NK-92 treated with Interleukin-12 subunit alpha and Interleukin-12 subunit beta, amount 100 ng/mL, for 24 hours (cell line): ENCODE measurements around the gene PTPRN2.
"Not testable (repeated sequence)": the region's sequence is repeated elsewhere in the genome, so short reads cannot be mapped to it uniquely, and the experiment has no call there.

Experiments
- DNase-seq: peaks from one replicate; lab custom pipeline; 2025; lab: John Stamatoyannopoulos, UW

Gene PTPRN2

DNA sequence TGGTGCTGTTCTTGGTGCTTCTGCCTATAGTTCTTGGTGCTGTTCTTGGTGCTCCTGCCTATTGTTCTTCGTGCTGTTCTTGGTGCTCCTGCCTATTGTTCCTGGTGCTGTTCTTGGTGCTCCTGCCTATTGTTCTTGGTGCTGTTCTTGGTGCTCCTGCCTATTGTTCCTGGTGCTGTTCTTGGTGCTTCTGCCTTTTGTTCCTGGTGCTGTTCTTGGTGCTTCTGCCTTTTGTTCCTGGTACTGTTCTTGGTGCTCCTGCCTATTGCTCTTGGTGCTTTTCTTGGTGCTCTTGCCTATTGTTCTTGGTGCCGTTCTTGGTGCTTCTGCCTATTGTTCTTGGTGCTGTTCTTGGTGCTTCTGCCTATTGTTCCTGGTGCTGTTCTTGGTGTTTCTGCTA, 71.1 kb downstream of the PTPRN2 start:
- DNase-seq = no peak

DNA sequence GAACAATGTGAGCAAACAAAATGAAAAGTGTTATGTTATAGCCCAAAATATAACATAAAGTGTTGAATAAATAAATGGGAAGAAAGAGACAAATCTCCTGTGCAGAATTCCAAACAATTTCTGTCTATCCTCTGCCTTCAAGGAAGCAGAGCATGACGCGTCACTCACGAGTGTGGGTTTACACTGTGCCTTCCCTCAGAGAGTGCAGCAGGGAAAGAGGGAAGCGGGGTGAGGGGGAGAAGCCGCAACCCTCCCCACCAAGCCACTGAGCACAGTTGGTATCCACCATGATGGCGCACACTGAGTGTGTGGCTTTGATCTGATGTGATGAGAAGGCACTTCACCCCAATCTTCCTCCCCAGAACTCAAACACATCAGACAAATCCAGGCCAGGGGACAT, 74.8 kb downstream of the PTPRN2 start:
- DNase-seq = no peak

- DNase-seq = no peak
These were observed 75.6 kb downstream of the PTPRN2 start for GRCh38 chr7:158512042-158512441.

DNA sequence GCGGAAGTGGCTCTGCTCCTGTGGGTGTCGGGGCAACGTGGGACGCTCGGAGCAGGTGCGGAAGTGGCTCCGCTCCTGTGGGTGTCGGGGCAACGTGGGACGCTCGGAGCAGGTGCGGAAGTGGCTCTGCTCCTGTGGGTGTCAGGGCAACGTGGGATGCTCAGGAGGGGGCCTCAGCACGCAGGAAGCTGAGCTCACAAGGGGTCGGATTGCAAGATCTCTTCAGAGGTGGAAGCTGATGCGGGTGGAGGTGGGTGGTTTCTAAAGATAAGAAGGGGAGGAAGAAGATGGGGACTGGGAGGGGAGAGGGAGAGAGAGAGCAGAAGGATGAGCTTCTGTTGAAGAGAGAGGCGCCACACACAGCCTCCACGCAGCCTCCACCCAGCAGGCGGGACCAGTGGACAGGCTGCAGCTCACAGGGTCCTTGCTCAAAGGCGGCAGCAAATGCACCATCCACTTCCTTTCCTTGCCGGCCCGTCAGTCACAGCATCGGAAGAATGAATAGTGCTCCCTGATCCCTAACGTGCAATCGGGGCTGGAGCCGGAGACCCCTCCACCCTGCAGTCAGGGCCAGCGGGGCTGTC, 78.7 kb downstream of the PTPRN2 start:
- DNase-seq = no peak

DNA sequence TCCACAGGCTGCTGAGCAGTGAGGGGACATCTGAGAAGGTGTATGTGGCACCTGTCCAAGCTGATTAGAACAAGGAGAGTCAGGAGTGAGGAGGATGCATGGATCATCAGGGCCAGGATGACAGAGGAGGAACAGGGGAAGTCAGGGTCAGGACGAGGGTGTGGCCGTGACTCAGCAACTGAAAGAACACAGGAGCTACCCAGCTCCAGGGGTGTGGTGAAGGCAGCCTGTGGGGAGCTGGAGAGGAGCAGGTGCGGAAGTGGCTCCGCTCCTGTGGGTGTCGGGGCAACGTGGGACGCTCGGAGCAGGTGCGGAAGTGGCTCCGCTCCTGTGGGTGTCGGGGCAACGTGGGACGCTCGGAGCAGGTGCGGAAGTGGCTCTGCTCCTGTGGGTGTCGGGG, 79.3 kb downstream of the PTPRN2 start:
- DNase-seq = not testable (repeated sequence)

DNA sequence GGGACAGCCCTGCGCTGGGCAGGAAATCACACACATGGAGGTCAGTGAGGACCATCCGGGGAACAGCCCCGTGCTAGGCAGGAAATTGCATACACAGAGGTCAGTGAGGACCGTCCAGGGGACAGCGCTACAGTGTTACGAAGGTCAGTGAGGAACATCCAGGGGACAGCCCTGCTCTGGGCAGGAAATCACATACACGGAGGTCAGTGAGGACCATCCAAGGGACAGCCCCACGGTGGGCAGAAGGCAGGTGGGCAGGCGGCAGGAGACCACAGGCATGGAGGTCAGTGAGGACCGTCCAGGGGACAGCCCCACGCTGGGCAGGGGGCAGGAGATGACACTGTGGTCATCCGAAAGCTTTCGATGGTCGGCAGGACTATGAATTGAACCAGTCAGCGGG, 79.7 kb downstream of the PTPRN2 start:
- no peak for DNase-seq

GRCh38 chr7:158507175-158507574, 80.4 kb downstream of the PTPRN2 start:
- not testable (repeated sequence) for DNase-seq

- DNase-seq = no peak
These were observed 81.0 kb downstream of the PTPRN2 start for GRCh38 chr7:158506626-158507025.

DNA sequence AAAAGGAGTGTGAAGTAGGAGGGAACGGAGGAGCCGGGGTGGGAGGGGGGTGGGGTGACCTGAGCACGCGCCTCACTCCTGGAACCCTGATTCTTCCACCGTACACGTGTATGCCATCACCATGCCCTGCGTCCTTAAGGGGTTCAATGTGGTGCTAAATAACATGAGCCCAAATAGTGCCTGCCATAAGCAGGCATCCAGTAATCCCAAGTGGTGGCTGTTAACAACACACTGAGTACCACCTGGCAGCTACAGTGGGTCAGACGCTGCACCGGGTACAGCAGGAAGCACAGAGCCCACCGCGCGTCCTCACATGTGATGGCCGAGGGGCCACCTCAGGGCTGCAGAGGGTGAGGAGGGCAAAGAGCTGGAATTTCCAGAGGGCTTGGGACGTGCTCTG, 81.9 kb downstream of the PTPRN2 start:
- DNase-seq = no peak

GRCh38 chr7:158502068-158502750, 85.4 kb downstream of the PTPRN2 start:
- no peak for DNase-seq

DNA sequence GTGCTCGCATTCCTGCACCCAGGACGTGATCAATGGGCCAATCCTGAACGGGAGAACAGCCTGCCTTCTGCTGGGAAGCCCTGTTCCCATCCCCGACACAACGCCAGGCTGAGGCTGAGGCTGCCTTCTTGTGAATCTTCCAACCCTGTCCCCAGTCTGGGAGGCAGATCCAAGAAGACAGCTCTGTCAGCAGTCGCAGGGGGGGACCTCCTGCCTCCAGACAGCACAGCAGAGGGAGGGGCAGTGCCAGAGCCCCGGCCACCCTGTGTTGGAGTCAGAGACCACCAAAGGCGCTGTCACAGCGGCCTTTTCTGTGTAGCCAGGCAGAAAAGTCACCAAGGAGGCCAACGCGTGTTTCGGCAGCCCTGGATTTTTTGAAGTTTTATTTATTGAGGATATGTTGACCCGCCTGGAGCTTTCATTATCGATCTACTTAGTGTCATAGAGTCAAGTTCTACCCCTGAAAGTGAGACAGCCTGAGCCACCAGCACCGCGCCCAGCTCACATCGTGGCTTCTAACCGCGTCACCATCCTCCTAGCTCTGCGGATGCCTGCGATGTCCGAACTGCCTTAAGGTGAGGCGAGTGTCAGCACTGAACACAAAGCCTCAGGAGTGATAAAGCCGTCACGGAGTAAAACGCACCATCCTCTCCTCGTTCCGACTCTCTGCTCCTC, 86.1 kb downstream of the PTPRN2 start:
- DNase-seq = no peak

DNA sequence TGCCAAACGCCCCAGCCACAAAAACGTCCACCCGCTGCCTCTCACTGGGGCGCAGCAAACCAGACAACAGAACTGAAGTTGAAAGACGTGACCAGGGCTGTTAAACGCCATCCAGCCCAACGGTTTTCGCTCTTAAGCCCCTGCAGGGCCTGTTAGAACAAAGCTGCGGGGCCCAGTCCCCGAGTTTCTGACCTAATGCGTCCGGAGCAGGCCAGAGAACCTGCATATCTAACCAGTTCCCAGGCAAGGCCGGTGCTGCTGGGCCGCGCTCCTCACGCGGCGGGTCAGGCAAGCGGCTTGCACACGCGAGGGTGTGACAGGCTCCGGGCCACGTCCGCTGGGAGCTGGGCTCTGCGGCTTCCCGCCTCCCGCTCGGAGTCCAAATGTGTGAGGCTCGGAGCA, 87.0 kb downstream of the PTPRN2 start:
- no peak for DNase-seq

DNA sequence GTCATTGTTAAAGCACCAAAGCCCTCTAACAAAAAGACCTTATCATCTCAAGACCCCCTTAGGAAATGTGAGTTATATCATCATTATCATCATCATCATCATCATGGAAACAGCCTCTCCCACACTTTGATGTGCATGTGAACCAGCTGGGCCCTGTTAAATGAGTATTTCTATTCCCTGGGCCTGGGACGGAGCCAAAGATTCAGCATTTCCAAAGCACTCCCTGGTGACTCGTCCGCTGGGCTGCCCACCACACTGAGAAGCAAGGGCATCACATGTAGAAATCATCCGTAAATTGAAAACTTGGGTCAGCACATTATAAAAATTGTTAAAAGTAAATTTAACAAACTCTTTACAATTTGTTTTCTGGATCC, 88.6 kb downstream of the PTPRN2 start:
- DNase-seq = no peak

DNA sequence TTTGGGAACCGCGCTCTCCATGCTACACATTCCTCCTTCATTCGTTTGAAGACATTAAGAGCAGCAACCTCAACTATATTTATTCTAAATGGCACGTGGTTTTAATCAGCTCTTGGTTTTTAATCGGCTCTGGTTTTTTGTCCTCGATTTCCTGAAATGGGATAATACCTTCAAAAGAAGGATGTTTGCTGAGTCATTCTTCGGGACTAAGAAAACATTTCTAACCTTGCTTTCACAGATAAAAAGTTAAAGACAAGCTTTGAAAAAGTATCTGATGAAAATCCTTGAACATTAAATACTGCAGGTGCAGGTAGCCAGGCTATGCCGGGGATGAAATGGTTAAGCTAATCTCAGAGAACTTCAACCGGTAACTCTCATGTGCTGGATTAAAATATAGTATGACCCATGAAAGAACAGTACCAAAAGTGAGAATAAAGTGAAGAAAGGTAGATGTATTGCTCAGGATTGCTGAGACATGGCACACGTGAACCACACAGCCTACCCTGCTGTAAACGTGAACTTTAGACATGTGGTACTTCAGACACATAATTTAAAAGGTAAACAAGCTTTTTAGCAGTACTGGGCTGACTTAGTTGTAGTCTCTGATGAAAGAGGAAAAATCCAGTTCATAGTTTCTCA, 89.1 kb downstream of the PTPRN2 start:
- DNase-seq = no peak

DNA sequence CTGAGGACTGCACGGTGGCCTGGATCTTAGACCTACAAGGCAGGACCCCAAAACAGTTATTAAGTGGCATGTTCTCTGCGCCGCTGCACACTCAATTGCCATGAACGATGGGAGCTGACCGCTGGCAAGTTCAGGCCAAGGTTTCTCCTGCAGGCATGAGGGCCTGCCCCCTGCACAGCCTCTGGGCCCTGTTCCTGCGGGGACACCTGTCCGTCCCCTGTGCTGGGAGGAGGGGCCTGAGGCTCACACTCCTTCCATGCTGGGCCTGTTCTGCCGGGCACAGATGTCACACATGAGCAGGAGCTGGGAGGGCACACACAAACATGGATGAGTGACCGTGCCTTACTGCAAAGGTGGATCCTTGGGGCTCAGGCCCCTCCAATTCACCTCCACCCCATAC, 90.0 kb downstream of the PTPRN2 start:
- DNase-seq = no peak

DNA sequence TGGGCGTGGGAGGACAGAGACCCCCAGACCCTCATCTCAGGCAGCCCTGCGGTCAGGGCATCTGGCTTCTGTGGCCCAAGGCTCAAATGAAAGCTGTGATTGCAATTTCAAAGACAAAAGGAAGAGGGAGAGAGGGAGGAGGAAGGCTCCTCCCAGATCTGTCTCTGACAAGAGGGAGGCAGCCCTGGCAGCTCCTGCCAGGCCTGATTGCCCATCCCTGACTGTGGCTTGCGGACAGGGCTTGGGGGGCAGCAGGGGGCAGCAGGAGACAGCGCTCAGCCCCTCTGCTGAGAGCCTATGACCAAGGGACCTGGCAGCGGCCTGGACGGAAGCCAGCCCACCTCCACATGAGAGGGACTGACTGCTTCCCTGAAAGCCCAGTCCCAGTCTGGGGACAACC, 91.8 kb downstream of the PTPRN2 start:
- DNase-seq = no peak

GRCh38 chr7:158495216-158495615, 92.4 kb downstream of the PTPRN2 start:
- DNase-seq = no peak

GRCh38 chr7:158494643-158495042, 93.0 kb downstream of the PTPRN2 start:
- DNase-seq = no peak

GRCh38 chr7:158494162-158494586, 93.4 kb downstream of the PTPRN2 start:
- DNase-seq = no peak

GRCh38 chr7:158492367-158492764, 95.3 kb downstream of the PTPRN2 start:
- DNase-seq = no peak

- DNase-seq = no peak
These were observed 96.5 kb downstream of the PTPRN2 start for GRCh38 chr7:158491094-158491493.

GRCh38 chr7:158490171-158490782, 97.3 kb downstream of the PTPRN2 start:
- DNase-seq = no peak
